PC-3 (cell line): Measurements from ENCODE around the gene RBM15B.

ENCODE experiments used
- EZH2 ChIP-seq: fragments of 300-600 bp; sonication (generic); IDR thresholded peaks from one replicate; pipeline ENCODE4 v1.6.1; 2017; ENCODE audit warnings: antibody characterized with exemption, mild to moderate bottlenecking, low read length; ENCODE audit not compliant: unreplicated experiment
- EZH2phosphoT487 ChIP-seq: fragments of 300-600 bp; sonication (generic); IDR thresholded peaks from 2 replicates; pipeline ENCODE4 v1.6.1; 2018; ENCODE audit warnings: mild to moderate bottlenecking, antibody characterized with exemption, low read length, borderline replicate concordance
- TF ChIP-seq, protein P1 (sequence below): fragments of 300-600 bp; sonication (generic); conservative IDR thresholded peaks from 2 replicates; pipeline ENCODE4 v1.5.1; 2017; ENCODE audit warnings: antibody characterized with exemption, low read depth, mild to moderate bottlenecking, low read length

- TF ChIP-seq, protein P1, sequence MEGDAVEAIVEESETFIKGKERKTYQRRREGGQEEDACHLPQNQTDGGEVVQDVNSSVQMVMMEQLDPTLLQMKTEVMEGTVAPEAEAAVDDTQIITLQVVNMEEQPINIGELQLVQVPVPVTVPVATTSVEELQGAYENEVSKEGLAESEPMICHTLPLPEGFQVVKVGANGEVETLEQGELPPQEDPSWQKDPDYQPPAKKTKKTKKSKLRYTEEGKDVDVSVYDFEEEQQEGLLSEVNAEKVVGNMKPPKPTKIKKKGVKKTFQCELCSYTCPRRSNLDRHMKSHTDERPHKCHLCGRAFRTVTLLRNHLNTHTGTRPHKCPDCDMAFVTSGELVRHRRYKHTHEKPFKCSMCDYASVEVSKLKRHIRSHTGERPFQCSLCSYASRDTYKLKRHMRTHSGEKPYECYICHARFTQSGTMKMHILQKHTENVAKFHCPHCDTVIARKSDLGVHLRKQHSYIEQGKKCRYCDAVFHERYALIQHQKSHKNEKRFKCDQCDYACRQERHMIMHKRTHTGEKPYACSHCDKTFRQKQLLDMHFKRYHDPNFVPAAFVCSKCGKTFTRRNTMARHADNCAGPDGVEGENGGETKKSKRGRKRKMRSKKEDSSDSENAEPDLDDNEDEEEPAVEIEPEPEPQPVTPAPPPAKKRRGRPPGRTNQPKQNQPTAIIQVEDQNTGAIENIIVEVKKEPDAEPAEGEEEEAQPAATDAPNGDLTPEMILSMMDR = no peak
- TF ChIP-seq EZH2phosphoT487 (no peak), EZH2 (no peak)
Measured at GRCh38 chr3:51384726-51385473, 6.2 kb upstream of the RBM15B start, which contains the start of gene MANF.
